ES-I3 (cell line): ENCODE results near the gene UBE3D.

Experiments
- H3K36me3 ChIP-seq: 2 replicates; pipeline ENCODE4 v1.6.1; 2013; ENCODE audit warnings: mild to moderate bottlenecking, low read length, control low read depth, moderate library complexity; ENCODE audit not compliant: insufficient read depth
- H3K4me1 ChIP-seq: 2 replicates; pipeline ENCODE4 v1.6.1; 2013; ENCODE audit warnings: mild to moderate bottlenecking, control low read depth, low read length; ENCODE audit not compliant: insufficient read depth
- H3K9ac ChIP-seq: 2 replicates; pipeline ENCODE4 v1.6.1; 2013; ENCODE audit warnings: low read depth, mild to moderate bottlenecking, low read length, moderate library complexity
- H3K9me3 ChIP-seq: 2 replicates; pipeline ENCODE4 v1.6.1; 2013; ENCODE audit warnings: mild to moderate bottlenecking, low read length, moderate library complexity; ENCODE audit not compliant: control insufficient read depth, insufficient read depth

UBE3D gene, protein sequence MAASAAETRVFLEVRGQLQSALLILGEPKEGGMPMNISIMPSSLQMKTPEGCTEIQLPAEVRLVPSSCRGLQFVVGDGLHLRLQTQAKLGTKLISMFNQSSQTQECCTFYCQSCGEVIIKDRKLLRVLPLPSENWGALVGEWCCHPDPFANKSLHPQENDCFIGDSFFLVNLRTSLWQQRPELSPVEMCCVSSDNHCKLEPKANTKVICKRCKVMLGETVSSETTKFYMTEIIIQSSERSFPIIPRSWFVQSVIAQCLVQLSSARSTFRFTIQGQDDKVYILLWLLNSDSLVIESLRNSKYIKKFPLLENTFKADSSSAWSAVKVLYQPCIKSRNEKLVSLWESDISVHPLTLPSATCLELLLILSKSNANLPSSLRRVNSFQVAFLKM

GRCh38 chr6:83065511-83066192 lies at the start of gene UBE3D:
TSS of gene UBE3D (minus strand) at chr6:83065841. CDS start at chr6:83065718, 123 bp downstream.
- Histone ChIP-seq H3K9ac (peak within 1 kb of the TSS; percentile 94), H3K4me1 (peaks cover 5% of the 10 kb centered on the region; the same call in 1 of the 2 replicates), H3K36me3 (no peaks in the 10 kb centered on the region), H3K9me3 (no peaks in the 10 kb centered on the region; the same call in 1 of the 2 replicates)

- Histone ChIP-seq H3K36me3 (no peaks in the 10 kb centered on the region; the same call in 1 of the 2 replicates), H3K9ac (no peak overlapping the region), H3K4me1 (no peaks in the 10 kb centered on the region), H3K9me3 (no peaks in the 10 kb centered on the region)
Observed at GRCh38 chr6:83114164-83114563, 48.5 kb upstream of the UBE3D start.

DNA sequence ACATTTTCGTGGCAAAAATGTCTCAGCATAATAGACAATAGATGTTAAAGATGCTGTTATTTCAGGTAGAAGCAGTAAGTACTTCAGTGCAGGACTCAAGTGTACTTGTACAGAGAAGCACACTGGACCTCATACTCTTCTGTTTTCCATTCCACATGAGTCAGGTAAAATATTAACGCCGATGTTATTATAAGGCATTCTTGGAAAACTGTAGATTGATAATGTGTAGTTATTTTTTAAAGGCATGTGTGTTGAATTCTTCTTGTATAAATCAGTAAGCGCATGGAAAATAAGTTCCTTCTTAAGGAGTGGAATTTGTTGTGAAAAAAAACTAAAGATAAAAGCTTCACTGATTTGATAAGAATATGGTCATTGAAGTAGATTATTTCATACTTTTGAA lies 47.6 kb upstream of the UBE3D start:
- H3K4me1 ChIP-seq: no peaks in the 10 kb centered on the region
- H3K9ac ChIP-seq: no peak overlapping the region
- H3K36me3 ChIP-seq: no peaks in the 10 kb centered on the region; the same call in 1 of the 2 replicates
- no peaks in the 10 kb centered on the region for H3K9me3 ChIP-seq

DNA sequence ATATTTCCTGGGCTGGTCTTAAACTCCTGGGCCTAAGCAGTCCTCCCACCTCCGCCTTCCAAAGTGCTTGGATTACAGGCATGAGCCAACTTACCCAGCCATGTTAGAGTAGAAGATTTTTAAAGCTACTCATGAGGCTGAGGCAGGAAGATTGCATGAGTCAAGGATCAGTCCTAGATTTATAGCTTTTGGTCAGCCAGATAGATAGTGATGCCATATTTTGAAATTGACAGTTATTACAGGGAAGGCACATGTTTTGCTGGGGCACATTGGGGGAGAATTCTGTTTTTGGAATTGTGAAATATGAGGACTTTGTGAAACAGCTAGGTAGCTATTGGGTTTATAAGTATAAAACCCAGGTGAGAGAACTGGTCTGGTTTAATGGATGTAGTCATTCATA lies 42.7 kb upstream of the UBE3D start:
- Histone ChIP-seq H3K9me3 (no peaks in the 10 kb centered on the region), H3K9ac (no peak overlapping the region), H3K4me1 (no peaks in the 10 kb centered on the region), H3K36me3 (no peaks in the 10 kb centered on the region; the same call in 1 of the 2 replicates)

- Histone ChIP-seq H3K36me3 (no peaks in the 10 kb centered on the region), H3K4me1 (no peaks in the 10 kb centered on the region), H3K9me3 (no peaks in the 10 kb centered on the region), H3K9ac (no peak overlapping the region)
Observed at GRCh38 chr6:83098589-83098988, 32.9 kb upstream of the UBE3D start.

DNA sequence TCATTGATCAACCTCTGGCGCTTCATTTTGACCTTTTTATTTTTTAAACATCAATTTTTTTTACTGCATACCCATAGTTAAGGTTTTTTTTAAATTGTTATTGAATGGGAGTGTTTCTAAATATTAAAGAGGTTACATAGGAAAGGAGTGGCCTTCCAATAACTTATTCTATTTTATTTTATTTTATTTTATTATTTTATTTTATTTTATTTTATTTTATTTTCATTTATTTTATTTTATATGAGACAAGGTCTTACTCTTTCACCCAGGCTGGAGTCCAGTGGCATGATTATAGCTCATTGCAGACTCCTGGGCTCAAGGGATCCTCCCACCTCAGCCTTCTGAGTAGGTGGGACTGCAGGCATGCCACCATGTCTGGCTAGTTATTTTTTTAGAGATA lies 32.0 kb upstream of the UBE3D start:
- H3K4me1 ChIP-seq: no peaks in the 10 kb centered on the region
- H3K9me3 ChIP-seq: no peaks in the 10 kb centered on the region
- no peak overlapping the region for H3K9ac ChIP-seq
- no peaks in the 10 kb centered on the region for H3K36me3 ChIP-seq

DNA sequence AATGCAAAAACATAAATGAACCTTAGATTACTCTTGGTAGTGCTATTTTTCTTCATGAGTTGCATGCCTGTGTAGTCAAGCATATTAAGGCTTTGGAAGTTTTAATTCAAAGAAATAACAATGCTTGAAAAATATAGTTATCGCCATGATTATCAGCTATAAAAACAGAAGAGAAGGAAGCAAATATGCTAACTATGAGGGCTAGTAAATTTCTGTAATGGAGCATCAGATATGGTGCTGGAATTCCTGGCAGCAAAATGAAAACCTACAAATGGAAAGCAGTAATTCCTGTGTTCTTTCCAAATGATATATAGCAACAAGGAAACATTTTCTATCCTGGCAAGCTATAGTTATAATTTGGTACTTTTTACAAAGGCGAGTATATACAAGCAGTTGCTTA lies 31.6 kb upstream of the UBE3D start:
- Histone ChIP-seq H3K9me3 (no peaks in the 10 kb centered on the region), H3K4me1 (no peaks in the 10 kb centered on the region), H3K9ac (no peak overlapping the region), H3K36me3 (no peaks in the 10 kb centered on the region)

DNA sequence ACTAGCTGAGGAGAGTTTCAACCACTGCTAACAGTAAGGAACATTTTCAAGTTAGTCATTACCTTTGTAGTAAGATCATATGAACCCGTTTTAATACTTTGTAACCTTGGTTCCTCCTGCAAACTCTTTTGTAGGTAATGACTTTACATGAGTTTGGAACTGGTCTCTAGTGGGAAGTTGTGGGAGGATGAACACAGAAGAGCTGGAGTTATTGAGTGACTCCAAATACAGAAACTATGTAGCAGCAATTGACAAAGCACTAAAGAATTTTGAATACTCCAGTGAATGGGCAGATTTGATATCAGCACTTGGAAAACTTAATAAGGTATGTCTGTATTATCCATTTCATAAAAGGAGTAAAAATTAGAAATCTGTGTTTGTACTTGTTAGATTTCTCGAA lies 31.1 kb upstream of the UBE3D start:
- H3K4me1 ChIP-seq: no peaks in the 10 kb centered on the region
- no peaks in the 10 kb centered on the region for H3K36me3 ChIP-seq
- no peaks in the 10 kb centered on the region for H3K9me3 ChIP-seq
- H3K9ac ChIP-seq: no peak overlapping the region

DNA sequence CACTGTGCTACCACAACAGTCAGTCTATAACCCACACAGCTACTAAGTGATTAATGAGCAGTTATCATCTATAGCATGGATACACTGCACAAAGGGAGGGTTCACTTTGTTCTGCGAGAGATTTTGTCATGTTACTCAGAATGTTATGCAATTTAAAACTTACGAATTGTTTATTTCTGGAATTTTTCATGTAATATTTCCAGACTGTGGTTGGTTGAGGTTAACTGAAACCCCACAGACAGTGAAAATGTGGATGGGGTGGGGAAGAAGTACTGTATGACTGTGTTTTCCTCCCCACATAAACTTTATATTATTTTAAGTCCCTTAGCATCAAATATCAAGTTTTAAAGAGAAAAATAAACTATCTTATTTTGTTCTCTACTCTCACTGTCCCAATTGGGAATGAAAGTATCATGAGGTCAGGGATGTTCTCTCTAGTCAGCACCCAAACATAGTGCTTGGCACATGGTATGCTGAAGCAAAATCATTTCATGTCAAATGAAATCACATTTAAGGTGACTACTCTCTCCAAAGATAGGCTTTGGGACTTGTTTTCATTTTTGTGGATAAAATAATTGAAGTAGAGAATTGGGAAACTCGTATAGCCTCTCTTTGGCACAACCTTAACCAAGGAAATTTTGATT lies 27.2 kb upstream of the UBE3D start:
- no peaks in the 10 kb centered on the region for H3K4me1 ChIP-seq
- H3K9me3 ChIP-seq: no peaks in the 10 kb centered on the region
- no peak overlapping the region for H3K9ac ChIP-seq
- H3K36me3 ChIP-seq: no peaks in the 10 kb centered on the region

DNA sequence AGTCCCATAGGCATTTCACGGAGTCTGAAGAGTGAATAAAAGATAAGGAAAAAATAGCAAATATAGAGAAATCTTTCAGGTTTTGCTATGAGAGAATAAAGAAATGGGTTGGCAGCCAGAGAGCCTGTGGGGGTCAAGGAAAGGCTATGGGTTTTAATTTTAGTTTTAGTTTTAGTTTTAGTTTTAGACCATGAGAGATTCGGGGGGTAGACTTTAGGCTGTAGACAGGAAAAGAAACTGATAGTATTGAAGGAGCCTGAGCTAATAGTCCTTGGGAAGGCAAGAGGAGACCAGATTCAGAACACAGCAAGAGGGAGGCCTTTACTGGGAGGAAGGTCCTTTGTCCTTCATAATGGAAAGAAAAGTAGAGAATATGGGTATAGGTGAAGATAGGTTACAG lies 21.1 kb upstream of the UBE3D start:
- Histone ChIP-seq H3K9ac (no peak overlapping the region), H3K4me1 (no peaks in the 10 kb centered on the region), H3K9me3 (no peaks in the 10 kb centered on the region), H3K36me3 (no peaks in the 10 kb centered on the region)

DNA sequence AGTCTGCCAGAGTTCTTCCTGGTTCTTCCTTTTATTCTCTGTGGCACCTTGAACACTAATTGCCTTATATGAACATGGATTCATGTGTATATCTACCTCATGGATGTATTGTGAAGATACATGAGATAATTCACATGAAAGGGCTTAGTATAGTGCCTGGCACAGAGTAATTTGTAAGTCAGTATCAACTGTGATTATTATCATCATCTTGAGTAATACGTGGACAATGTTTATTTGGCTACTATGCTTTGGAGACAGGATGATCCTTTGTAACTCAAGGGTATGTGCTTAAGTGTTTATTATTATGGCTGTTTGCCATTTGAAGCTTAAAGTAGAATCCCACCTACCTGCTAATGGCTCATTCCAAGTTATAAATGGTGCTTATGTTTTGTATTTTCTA lies 17.8 kb upstream of the UBE3D start:
- Histone ChIP-seq H3K9me3 (no peaks in the 10 kb centered on the region), H3K36me3 (no peaks in the 10 kb centered on the region), H3K4me1 (peaks cover 5% of the 10 kb centered on the region), H3K9ac (no peak overlapping the region)

DNA sequence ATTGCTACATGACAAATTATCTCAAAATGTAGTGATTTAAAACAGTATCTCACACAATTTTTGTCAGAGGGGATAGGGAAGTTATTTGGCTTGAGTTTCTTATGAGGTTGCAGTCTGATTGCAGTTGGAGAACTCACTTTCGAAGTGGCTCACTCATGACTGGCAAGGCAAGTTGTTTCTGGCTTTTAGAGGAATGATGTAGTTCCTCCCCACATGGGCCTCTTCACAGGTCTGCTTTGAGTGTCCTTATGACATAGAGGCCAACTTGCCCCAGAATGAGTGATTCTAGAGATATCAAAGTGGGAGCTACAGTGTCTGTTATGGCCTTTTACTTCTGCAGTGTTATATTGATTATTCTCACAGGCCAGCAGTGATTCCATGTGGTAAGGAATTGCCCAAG lies 8.0 kb upstream of the UBE3D start:
- Histone ChIP-seq H3K36me3 (no peaks in the 10 kb centered on the region), H3K9ac (no peak overlapping the region), H3K4me1 (peaks cover 8% of the 10 kb centered on the region; the same call in 1 of the 2 replicates), H3K9me3 (no peaks in the 10 kb centered on the region)

GRCh38 chr6:83072726-83073125 lies 7.1 kb upstream of the UBE3D start:
- Histone ChIP-seq H3K9me3 (no peaks in the 10 kb centered on the region), H3K9ac (no peak overlapping the region), H3K36me3 (no peaks in the 10 kb centered on the region), H3K4me1 (peaks cover 8% of the 10 kb centered on the region; the same call in 1 of the 2 replicates)

GRCh38 chr6:83071707-83072106 lies 6.1 kb upstream of the UBE3D start:
- Histone ChIP-seq H3K9me3 (no peaks in the 10 kb centered on the region), H3K4me1 (peaks cover 8% of the 10 kb centered on the region; the same call in 1 of the 2 replicates), H3K36me3 (no peaks in the 10 kb centered on the region), H3K9ac (no peak overlapping the region)
